Measurements from ENCODE around the gene PRSS27. TPM values are rescaled to one million over a fixed set of nuclear protein-coding genes. Genes with fewer than 3 reads are reported as not detected.

The PRSS27 gene
- total and polyA plus RNA-seq, 12 donors = 0.33 to 2.7 (median 1.4) TPM; not detected in 2

DNA sequence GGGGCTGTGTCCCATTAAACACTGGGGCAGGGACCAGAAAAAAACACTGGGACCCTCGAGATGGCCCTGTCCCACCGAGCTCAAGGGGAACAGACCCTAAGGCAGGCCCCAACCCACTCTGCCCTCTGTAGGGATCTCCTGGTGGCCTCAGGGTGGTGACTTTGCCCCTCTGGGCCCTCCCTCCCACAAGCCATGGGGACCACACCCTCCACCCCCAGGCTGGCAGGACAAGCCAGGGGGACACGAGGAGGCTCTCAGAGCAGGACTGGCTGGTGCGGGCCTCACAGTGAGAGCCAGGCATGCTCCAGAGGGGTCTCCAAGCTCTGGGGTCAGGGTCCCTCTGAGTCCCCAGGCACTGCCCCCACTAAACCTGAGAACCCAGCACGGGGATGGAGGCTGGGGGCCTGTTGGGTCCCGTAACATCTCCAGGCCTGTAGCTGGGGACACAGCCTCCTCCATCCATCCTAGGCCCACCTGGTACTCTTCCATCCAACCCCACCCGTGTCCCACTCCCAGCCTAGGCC, 17.9 kb upstream of the PRSS27 start:
- no peak for TF ChIP-seq POLR2A (IDR thresholded peaks at IDR 0.05)
- TF ChIP-seq, protein P1, sequence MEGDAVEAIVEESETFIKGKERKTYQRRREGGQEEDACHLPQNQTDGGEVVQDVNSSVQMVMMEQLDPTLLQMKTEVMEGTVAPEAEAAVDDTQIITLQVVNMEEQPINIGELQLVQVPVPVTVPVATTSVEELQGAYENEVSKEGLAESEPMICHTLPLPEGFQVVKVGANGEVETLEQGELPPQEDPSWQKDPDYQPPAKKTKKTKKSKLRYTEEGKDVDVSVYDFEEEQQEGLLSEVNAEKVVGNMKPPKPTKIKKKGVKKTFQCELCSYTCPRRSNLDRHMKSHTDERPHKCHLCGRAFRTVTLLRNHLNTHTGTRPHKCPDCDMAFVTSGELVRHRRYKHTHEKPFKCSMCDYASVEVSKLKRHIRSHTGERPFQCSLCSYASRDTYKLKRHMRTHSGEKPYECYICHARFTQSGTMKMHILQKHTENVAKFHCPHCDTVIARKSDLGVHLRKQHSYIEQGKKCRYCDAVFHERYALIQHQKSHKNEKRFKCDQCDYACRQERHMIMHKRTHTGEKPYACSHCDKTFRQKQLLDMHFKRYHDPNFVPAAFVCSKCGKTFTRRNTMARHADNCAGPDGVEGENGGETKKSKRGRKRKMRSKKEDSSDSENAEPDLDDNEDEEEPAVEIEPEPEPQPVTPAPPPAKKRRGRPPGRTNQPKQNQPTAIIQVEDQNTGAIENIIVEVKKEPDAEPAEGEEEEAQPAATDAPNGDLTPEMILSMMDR (IDR thresholded peaks at IDR 0.05) = no peak
- H3K9me3 ChIP-seq (replicated peaks in 1 of 3) = no peaks in the 10 kb centered on the region
- no peak overlapping the region for H3K27ac ChIP-seq
- DNase-seq = no peak
- no peaks in the 10 kb centered on the region for H3K4me1 ChIP-seq (replicated peaks in 1 of 2)
- no peaks in the 10 kb centered on the region for H3K36me3 ChIP-seq (replicated peaks in 1 of 2)
- 77 to 81% (median 79%) methylated on average over 5 to 7 of the region's 7 CpGs for WGBS, 4 donors
- H3K27me3 ChIP-seq = peaks cover 5% of the 10 kb centered on the region
- H3K4me3 ChIP-seq = no peak overlapping the region
- intact Hi-C loops (cut with DNase I) = no loop called here

DNA sequence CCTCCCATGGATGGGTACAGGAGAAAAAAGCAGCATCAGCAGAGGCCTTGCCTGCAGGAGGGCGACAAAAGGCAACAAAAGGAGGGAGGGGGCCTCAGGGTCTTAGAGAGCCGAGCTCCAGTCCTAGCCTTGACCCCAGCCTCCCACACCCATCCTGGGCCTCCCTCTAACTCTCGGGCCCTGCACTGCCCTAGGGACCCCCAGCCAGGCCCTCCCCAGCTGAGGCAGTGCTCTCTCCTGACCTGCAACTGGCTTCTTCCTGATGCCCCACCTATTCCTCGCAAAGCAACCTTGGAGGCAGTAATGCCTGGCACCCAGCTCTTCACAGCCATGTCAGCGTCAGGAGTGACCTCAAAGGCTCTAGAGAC, 17.2 kb upstream of the PRSS27 start:
- no peak for DNase-seq
- 43 to 75% (median 59%) methylated on average over 1 to 5 of the region's 5 CpGs for WGBS, 4 donors
- Histone ChIP-seq H3K9me3 (replicated peaks in 1 of 3) (no peaks in the 10 kb centered on the region), H3K27ac (no peak overlapping the region), H3K27me3 (peaks cover 5% of the 10 kb centered on the region), H3K4me3 (no peak overlapping the region), H3K36me3 (replicated peaks in 1 of 2) (no peaks in the 10 kb centered on the region), H3K4me1 (replicated peaks in 1 of 2) (no peaks in the 10 kb centered on the region)
- intact Hi-C loops (cut with DNase I) = no loop called here
- TF ChIP-seq, protein P1 (IDR thresholded peaks at IDR 0.05) = no peak
- no peak for TF ChIP-seq POLR2A (IDR thresholded peaks at IDR 0.05)

DNA sequence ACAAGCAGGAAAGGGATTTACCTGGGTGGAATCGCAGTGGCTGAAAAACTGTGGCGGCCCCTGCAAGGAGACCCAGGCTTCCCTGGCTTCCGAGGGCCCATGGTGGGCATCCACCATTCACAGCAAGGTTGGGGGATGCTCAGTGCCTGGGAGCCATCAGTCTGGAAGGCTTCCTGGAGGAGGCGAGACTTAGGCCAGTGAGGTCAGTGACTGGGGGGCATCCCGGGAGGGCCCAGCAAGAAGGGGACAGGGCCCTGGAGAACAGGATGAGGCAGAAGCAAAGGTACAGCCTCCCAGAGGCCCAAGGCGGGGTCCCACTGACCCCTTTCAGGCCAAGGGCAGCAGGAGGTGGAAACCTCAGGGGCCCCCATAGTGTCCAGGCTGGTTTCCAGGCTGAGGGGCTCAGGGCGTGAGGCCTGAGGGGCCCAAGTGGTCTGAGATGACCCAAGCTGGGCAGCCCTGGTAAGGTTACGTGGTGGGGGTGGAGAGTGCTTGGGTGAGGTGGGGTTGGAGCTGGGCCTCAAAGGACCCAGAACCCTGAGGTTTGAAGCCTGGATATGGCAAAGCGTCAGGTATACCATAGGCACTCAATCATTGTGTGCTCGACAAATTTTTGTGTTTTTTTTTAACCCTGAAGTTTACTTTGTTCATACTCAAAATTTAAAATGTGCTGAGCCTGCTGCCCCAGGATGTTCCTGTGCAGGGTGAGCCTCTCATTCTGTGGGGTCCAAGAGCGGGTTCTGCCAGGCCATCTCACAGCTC, 16.6 kb upstream of the PRSS27 start:
- H3K4me3 ChIP-seq = no peak overlapping the region
- WGBS, 4 donors = 82 to 92% (median 84%) methylated on average over 8 to 11 of the region's 11 CpGs
- no peaks in the 10 kb centered on the region for H3K4me1 ChIP-seq (replicated peaks in 1 of 2)
- no peak overlapping the region for H3K27ac ChIP-seq
- intact Hi-C loops (cut with DNase I) = no loop called here
- no peaks in the 10 kb centered on the region for H3K9me3 ChIP-seq (replicated peaks in 1 of 3)
- DNase-seq = no peak
- H3K36me3 ChIP-seq (replicated peaks in 1 of 2) = no peaks in the 10 kb centered on the region
- peaks cover 5% of the 10 kb centered on the region for H3K27me3 ChIP-seq
- TF ChIP-seq, protein P1 (IDR thresholded peaks at IDR 0.05) = no peak
- no peak for TF ChIP-seq POLR2A (IDR thresholded peaks at IDR 0.05)

DNA sequence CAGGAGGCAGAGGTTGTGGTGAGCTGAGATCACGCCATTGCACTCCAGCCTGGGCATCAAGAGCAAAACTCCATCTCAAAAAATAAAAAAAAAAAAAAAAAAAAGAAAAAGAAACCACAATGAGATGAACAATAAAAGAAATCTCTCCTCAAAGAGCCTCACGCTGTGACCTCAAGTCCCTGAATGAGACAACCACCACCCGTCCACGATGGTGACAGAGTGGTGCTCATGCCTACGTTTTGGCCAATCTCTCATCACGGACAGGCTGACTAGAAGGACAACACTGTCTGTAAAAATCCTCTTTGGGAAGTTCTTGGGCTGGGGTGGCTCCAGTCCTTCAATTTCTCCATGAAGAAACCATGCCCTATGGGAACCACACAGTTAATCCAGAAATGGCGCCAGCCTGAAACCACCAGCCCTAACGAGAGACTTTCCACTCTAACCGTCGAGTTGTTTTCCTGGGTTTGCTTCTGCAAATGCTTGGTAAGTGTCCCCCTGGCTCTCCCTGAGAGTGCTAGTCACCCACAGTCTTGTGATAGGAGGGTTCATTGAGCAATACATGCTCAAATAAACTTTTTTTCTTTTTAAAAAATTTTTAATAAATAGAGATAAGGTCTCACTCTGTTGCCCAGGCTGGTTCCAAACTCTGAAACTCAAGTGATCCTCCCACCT, 15.0 kb upstream of the PRSS27 start:
- Histone ChIP-seq H3K27ac (no peak overlapping the region), H3K36me3 (replicated peaks in 1 of 2) (no peaks in the 10 kb centered on the region), H3K9me3 (replicated peaks in 1 of 3) (no peaks in the 10 kb centered on the region), H3K4me1 (replicated peaks in 1 of 2) (no peaks in the 10 kb centered on the region), H3K4me3 (no peak overlapping the region), H3K27me3 (peaks cover 5% of the 10 kb centered on the region)
- intact Hi-C loops (cut with DNase I) = no loop called here
- TF ChIP-seq, protein P1 (IDR thresholded peaks at IDR 0.05) = no peak
- no peak for TF ChIP-seq POLR2A (IDR thresholded peaks at IDR 0.05)
- WGBS, 4 donors = 75 to 81% (median 78%) methylated on average over 10 of the region's 10 CpGs
- DNase-seq = no peak
